PC-9 (cell line): ENCODE results near the gene HDAC11.

Experiments used
- CTCF ChIP-seq: fragments of 200-600 bp; sonication (generic); conservative IDR thresholded peaks from 2 replicates; pipeline ENCODE4 v1.6.1; 2017; ENCODE audit warnings: mixed run types, antibody characterized with exemption, mild to moderate bottlenecking, moderate library complexity
- EZH2 ChIP-seq: fragments of 200-600 bp; sonication (generic); IDR thresholded peaks from 2 replicates; pipeline ENCODE4 v1.8.0; 2017; ENCODE audit warnings: antibody characterized with exemption, low read depth

- TF ChIP-seq CTCF (no peak), EZH2 (no peak)
Observed at GRCh38 chr3:13553686-13554085, 73.6 kb downstream of the HDAC11 start.
